GM18508 (cell line): ENCODE data around the gene LASP1.
"Not testable (repeated sequence)": the region's sequence is repeated elsewhere in the genome, so short reads cannot be mapped to it uniquely, and the experiment has no call there.

Experiments used
- ATAC-seq: cut with Tn5 transposase; IDR thresholded peaks from one replicate; pipeline ENCODE4 v1.9.1; 2021; ENCODE audit warnings: moderate number of reproducible peaks; ENCODE audit not compliant: insufficient read depth, unreplicated experiment

Gene LASP1

DNA sequence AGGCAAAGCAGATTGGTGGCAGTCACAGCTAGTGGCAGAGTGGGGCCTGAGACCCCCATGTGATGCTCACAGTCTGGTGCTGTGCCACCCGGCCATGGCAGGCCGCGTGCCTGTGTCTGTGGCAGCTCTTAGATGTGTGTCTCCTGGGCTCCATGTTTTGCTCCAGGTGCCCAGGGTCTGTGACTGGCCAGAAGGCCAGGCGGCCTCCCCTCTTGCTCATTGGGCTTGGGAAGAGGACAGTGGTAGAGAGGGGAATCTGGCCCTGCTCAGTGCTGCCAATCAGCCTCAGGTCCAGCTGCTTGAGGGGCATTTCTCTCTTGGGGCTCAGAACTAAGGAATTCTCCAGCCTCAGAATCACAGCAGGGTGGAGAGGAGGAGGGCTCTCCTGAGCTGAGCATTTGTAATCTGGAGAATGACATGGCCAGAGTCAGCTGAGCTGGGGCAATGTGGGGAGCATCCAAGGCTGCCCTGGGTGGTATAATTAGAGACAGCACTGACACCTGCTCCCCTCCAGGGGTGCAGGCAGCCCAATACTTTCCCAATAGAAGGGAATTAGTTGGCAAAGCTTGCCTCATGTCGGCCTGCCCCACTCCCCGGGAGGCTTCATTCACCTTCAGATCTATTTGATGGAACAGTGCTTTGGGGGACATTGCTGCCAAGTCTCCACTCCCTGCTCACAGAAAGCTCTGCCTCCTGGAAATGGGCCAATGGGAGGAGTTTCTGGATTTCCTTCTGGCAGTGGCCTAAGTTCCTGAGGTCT, 52.9 kb downstream of the LASP1 start:
- no peak for ATAC-seq

DNA sequence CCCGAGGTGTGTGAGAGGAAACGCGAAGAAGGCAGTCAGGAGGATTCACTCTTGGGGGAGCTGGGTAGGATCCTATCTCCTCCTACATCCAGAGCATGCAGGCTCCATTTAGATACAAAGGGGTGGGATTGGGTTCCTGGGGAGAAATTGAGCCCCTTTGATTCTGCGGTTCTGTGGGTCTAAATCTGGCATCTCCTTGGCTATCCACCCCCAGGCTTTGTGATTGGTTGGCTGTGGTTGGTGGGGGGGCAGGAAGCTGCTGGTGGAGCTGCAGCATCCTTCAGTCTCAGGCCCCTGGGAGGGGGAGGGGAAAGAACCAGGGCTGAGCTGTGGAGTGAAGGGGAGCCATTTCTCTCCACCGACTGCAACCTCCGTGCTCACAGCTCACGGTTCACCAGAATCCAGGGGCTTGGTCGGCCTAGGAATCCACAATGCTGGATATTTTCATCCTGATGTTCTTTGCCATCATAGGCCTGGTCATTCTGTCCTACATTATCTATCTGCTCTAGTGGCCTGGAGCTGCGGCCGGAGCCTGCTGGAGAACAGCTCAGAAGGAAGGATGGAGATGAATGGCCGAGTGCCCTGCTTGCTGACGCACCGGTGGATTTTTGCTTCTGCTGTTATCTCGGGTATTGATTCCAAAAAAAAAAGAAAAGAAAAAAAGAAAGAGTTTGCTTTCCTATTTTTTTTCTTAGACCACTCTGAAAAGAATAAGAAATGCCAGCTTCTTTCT, 55.6 kb downstream of the LASP1 start, which contains the start of gene LASP1NB:
Gene LASP1NB (plus strand): TSS at position 352 of the 733 bp plus-strand sequence.
- ATAC-seq = no peak

DNA sequence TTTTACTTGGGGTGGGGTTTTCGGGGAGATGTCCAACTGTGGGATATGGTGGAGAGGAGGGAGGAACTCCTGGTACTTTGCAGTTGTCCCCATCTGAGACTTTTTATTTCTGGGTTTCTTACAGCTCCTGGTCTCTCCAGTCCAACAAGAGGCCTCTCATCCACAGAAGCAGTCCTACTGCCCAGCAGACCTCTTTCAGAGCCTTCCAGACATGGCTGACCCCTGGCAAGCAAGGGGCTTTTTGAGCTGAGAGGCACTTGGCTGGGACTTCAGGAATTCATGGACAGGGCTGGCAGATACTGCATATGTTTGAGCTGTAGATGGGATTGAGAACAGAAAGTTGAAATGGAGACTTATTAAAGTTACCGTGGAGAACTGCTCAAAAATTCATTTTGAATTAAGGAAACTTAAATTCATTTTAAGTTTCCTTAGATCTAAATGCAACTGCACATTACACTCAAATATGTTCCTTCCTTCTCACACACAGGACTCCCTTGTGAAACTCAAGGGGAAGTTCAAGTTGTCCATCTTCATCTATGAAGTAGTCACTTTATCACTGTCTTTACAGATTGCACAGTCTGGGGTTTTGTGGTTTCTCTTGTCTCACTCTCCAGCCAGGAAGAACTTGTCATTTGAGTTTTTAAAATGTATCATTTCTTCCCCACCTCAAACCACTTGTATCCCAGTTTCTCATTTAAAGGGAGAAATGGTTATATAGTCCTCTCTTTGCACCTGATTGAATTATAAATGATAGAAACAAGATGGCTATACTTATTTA, 56.6 kb downstream of the LASP1 start:
- no peak for ATAC-seq

DNA sequence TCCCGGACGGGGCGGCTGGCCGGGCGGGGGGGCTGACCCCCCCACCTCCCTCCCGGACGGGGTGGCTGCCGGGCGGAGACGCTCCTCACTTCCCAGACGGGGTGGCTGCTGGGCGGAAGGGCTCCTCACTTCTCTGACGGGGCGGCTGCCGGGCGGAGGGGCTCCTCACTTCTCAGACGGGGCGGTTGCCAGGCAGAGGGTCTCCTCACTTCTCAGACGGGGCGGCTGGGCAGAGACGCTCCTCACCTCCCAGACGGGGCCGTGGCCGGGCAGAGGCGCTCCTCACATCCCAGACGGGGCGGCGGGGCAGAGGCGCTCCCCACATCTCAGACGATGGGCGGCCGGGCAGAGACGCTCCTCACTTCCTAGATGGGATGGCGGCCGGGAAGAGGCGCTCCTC, 60.9 kb downstream of the LASP1 start:
- ATAC-seq = not testable (repeated sequence)

DNA sequence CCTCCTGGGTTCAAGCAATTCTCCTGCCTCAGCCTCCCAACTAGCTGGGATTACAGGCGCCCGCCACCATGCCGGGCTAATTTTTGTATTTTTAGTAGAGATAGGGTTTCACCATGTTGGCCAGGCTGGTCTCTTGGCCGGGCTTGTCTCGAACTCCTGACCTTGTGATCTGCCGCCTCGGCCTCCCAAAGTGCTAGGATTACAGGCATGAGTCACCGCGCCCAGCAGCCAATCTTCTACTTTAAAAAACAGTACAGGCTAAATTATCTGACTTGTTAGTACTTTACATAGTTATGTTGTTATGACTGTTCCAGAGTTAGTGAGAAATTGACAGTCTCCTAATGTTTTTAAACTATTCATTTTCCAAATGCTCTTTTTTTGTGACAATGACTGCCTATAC, 64.1 kb downstream of the LASP1 start:
- not testable (repeated sequence) for ATAC-seq

DNA sequence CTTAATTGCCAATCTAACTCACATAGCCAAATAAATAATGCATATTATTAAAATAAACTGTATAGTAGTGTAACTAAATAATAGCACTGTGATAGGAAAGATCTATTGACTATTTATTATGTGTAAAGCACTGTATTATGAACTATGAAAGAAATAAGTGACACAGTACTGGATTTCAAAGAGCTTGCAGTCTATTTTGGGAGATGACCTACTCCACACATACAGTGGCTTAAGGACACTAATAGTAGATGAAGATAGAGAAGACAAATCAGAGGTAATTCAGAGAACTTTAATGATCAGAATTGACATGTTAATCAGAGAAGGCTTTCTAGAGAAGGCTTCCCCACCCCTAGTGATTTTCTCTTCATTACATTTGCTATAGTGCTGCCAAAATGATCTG, 70.1 kb downstream of the LASP1 start:
- no peak for ATAC-seq

DNA sequence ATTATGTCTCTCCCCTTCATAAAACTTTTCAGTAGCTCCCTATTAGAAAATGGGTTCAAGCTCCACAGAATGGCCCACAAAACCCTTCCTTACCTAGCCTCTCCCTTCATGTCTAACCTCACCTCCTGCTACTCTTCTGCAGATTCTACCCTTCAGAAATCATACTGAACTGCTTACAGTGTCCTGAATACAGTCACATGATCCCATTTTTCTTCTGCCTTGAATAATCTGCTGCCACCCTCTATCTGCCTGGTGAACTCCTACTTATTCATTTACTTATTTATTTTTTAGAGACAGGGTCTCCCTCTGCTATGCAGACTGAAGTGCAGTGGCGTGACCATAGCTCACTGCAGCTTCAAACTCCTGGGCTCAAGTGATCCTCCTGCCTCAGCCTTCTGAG, 70.5 kb downstream of the LASP1 start:
- ATAC-seq = no peak

DNA sequence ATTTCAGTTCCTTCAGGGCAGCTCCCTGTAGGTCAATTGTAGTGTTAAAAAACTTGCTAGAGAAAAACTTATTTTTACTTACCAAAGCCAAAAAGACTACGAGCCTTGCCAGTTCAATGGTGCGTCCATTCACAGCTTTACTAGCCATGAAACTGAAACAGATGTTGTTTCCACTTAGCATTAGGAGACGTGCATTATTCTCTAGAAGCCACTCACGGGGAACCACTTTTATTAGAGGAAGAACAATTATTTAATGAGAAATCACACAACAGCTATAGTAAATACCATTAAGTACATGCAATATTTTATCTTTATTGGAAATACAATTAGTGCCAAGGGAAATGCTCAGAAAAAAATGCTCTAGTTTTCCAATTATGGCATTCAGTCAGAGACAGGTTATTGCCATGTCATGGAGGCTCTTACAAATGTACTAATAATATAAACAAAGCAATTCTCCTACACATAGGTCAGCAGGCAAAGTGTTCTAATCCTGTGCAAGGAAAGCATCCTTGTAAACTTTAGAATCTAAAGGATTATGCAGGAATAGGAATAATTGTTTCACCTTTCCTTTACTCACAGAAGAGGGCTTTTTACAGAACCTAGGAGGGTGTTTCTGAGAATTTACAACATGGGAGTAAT, 73.0 kb downstream of the LASP1 start:
- ATAC-seq = no peak

DNA sequence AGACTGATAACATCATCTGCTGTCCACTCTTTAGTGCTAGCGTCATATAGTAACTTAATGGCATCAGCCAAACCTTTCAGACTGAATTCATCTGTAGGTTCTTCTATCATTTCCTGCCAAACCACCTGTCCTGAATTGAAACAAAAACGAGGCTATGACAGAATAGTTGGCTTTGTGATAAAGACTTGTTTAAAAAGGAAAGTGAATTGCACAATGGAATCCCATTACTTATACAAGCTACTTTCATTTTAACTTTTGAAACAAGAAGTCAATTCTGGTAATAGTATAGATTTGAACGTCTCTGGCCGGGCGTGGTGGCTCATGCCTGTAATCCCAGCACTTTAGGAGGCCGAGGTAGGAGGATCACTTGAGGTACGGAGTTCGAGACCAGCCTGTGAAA, 73.7 kb downstream of the LASP1 start:
- no peak for ATAC-seq

DNA sequence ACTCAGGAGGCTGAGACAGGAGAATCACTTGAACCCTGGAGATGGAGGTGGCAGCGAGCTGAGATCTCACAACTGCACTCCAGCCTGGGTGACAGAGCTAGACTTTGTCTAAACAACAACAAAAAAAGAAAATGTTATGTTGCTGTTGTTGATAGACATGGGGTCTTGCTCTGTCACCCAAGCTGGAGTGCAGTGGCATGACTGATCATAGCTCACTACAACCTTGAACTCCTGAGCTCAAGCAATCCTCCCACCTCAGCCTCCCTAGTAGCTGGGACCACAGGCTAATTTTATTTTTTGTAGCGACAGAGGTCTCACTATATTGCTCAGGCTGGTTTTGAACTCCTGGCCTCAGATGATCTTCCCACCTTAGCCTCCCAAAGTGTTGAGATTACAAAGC, 77.3 kb downstream of the LASP1 start:
- no peak for ATAC-seq

DNA sequence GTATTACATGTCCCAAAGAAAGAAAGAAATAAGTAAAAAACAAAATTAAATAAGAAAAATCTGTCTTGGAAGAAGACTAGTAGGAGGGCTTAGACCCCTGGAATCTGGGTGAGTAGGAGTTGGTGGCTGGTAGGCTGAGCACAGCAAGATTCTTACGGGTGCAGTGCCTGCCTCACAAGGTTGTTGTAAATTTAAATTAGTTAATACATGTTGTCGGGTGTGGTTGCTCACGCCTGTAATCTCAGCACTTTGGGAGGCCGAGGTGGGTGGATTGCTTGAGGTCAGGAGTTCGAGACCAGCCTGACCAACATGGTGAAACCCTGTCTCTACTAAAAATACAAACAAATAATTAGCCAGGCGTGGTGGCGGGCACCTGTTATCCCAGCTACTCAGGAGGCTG, 83.9 kb downstream of the LASP1 start:
- ATAC-seq = not testable (repeated sequence)

DNA sequence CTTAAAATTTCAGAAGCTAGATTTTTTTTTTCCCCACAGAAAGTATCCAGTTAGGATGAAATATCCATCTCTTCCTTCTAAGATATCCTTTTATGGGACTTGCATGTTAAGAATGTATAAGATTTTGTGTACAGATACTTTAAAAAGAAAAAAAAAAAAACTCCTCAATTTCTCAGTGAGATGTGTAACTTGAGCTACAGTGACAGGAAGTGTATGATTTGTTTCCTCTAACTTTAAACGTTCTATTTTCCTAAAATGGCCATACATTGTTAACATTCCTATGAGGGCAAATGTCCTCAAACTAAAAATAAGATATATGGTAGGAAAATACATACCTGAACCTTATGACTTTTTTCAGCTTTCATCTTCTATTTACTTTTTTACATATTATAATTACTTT, 88.5 kb downstream of the LASP1 start:
- ATAC-seq = no peak

DNA sequence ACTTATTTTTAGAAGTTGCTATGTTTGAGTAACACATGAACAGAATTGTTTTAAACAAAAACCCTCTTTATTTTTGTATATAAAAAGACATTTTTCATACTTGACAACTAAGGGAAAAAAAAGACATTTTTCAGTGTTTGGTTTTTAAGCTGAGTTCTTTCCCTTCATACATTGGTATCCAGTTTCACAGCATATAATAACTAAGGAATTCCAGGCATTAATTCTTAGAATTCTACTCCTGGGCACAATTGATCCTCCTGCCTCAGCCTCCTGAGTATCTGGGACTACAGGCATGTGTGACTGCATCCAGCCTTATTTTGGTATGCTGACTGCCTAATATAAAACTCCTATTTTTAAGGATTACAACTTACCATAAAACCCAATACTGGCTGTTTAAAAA, 88.9 kb downstream of the LASP1 start:
- no peak for ATAC-seq

DNA sequence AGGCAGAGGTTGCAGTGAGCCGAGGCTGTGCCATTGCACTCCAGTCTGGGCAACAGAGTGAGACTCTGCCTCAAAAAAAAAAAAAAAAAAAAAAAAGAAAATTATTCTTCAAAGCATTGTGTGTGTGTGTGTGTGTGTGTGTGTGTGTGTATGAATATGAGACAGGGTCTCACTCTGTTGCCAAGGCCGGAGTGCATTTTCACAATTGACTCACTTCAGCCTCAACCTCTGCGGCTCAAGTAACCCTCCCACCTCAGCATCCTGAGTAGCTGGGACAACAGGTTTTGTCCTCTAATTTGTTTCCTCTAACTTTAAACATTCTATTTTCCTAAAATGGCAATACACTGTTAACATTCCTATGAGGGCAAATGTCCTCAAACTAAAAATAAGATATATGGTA, 89.7 kb downstream of the LASP1 start:
- ATAC-seq = no peak

DNA sequence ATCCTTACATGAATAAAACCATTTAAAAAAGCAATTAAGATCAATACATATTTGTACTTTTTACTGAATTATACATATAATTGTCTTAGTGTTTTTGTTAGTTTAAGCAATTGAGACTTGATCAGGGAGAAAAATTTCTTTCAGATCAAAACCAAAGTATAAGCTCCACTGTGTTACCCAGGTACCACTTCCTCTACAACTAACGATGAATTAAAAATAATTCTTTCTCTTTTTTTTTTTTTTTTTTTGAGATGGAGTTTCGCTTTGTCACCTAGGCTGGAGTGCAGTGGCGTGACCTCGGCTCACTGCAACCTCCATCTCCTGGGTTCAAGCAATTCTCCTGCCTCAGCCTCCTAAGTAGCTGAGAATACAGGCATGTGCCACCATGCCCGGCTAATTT, 90.5 kb downstream of the LASP1 start:
- ATAC-seq = no peak

DNA sequence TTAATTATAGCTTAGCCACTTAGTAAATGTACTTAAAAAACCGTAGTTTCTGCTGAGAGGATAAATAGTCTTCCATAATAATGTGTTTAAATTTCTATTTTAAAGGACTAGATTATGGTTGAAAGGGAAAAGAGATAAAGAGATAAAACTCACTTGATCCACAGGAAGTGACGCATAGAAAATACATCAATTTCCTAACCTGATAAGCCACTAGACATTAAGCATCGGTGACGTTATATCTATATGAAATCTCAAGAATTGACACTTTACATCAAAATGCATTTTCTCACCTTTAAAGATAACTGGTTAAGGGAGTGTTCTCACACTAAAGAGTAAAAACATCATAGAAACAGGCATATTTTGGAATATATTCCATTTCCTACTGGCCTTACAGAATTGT, 91.6 kb downstream of the LASP1 start:
- no peak for ATAC-seq

DNA sequence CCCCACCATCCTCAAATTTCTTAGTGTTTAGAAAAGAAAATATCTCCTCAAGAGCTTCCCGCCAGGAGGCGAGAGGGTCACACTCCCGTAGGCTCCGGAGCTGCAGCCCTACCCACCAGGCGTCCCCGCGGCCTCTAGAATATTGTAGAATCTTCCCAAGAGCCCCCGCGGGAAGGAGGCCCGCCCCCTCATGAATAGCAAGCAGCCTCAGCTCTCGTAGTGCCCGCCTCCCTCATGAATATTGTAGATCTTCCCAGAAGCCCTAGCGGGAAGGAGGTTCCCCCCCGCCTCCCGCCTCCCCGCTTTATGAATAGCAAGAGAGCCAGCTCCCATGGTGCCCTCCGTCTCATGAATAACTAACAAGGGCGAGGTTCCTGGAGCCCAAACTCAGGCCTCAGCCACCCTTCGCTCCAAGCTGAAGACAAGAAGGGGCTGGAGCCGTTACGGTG, 97.5 kb downstream of the LASP1 start, which contains the start of gene FBXO47:
Gene FBXO47 (minus strand): TSS at position 114 of the 449 bp plus-strand sequence. CDS start 4,378 bp downstream, outside the sequence.
- no peak for ATAC-seq

DNA sequence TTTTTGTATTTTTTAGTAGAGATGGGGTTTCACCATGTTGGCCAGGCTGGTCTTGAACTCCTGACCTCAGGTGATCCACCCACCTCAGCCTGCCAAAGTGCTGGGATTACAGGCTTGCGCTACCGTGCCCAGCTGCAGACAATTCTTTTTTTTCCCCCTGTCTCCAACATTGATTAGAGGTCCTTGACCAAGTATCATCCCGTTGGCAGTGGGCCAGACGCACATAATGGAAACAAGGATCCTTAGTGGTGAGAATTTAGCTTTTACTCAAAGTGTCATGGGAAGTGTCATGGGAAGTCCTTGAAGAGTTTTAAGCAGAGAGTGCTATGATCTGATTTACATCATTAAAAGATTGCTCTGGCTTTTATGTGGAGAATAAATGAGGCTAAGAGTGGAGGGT, 99.4 kb downstream of the LASP1 start:
- ATAC-seq = no peak

DNA sequence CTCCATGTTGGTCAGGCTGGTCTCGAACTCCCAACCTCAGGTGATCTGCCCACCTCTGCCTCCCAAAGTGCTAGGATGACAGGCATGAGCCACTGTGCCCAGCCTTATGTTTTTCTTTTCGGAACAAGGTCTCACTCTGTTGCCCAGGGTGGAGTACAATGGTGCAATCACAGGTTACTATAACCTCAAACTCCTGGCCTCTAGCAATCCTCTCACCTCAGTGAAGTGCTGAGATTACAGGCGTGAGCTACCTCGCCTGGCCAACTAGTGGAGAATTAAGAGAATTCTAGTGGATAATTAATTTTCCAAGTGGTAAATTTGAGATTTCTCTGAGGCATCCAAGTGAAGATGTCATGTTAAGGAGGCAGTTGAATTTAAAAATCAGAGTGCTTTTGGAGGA, 100.3 kb downstream of the LASP1 start:
- no peak for ATAC-seq

DNA sequence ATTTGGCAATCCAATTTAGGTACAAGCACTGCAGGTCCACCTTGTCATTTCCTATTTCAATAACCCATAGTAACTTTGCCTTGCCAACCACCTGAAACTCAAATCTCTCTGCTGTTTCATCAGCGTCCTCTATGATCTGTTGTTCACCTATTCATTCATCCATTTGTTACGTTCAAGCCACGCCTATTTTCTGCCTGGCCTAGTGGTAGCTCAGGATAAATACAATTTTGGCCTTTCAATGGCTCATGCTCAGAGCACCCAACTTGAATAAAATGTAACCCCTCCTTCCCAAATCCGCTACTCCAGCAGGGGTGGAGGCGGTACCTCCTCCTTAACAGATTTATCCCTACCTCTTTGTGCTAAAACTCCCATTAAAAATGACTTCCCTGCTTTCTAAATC, 100.9 kb downstream of the LASP1 start:
- no peak for ATAC-seq
